HepG2 (cell line): ENCODE results near the gene MECR.

Source experiments
- ARID2 ChIP-seq: sonication (generic); formaldehyde crosslinking; IDR thresholded peaks from 2 replicates; pipeline ENCODE4 v1.8.1; 2022; ENCODE audit warnings: mild to moderate bottlenecking, missing genetic modification reagents, borderline replicate concordance
- CTCF ChIP-seq: sonication (generic); formaldehyde crosslinking; IDR thresholded peaks from 2 replicates; pipeline ENCODE4 v1.5.0; 2020; ENCODE audit warnings: mild to moderate bottlenecking, missing genetic modification reagents, moderate library complexity
- ERF ChIP-seq: IDR thresholded peaks from 2 replicates; pipeline ENCODE4 v1.6.1; 2018; ENCODE audit warnings: missing biosample characterization, missing genetic modification reagents
- KAT7 ChIP-seq: IDR thresholded peaks from 2 replicates; pipeline ENCODE4 v1.6.1; 2018; ENCODE audit warnings: borderline replicate concordance, missing compliant biosample characterization
- MAZ ChIP-seq, 2 experiments: sonication (generic) in 1 of 2; formaldehyde crosslinking in 1 of 2; IDR thresholded peaks; 2 replicates each; pipeline versions ENCODE4 v1.5.0 to v1.6.1; 2012 to 2020; ENCODE audit warnings: low read depth in 2 of 2, mild to moderate bottlenecking in 2 of 2, borderline replicate concordance in 1 of 2, improper control_type of control experiment in 1 of 2, low read length in 1 of 2, missing genetic modification reagents in 1 of 2, moderate library complexity in 1 of 2
- MLX ChIP-seq: IDR thresholded peaks from 2 replicates; pipeline ENCODE4 v1.6.1; 2016
- NR3C1 ChIP-seq: sonication (generic); formaldehyde crosslinking; IDR thresholded peaks from 2 replicates; pipeline ENCODE4 v1.4.0; 2020; ENCODE audit warnings: missing genetic modification reagents
- PBX3 ChIP-seq: sonication (generic); formaldehyde crosslinking; IDR thresholded peaks from 2 replicates; pipeline ENCODE4 v1.8.1; 2023; ENCODE audit warnings: missing genetic modification reagents, inconsistent platforms, borderline replicate concordance
- POLR2A ChIP-seq, 2 experiments: IDR thresholded peaks; 2 replicates each; pipeline ENCODE4 v1.6.1; 2011; ENCODE audit warnings: low read depth in 2 of 2, low read length in 2 of 2, mild to moderate bottlenecking in 1 of 2, moderate library complexity in 1 of 2; ENCODE audit not compliant: insufficient read depth in 1 of 2
- THAP9 ChIP-seq: sonication (generic); formaldehyde crosslinking; IDR thresholded peaks from 2 replicates; pipeline ENCODE4; 2020; ENCODE audit warnings: missing genetic modification reagents, mild to moderate bottlenecking, borderline replicate concordance
- ZNF362 ChIP-seq: sonication (generic); formaldehyde crosslinking; IDR thresholded peaks from 2 replicates; pipeline ENCODE4 v1.4.0; 2020; ENCODE audit warnings: missing genetic modification reagents, mild to moderate bottlenecking, borderline replicate concordance
- ZNF44 ChIP-seq: sonication (generic); formaldehyde crosslinking; IDR thresholded peaks from 2 replicates; pipeline ENCODE4 v1.5.1; 2020; ENCODE audit warnings: mild to moderate bottlenecking, missing genetic modification reagents
- ZNF773 ChIP-seq: sonication (generic); formaldehyde crosslinking; IDR thresholded peaks from 2 replicates; pipeline ENCODE4 v1.4.0; 2020; ENCODE audit warnings: missing genetic modification reagents, borderline replicate concordance

- TF ChIP-seq ARID2: no peak
- no peak for TF ChIP-seq POLR2A (IDR thresholded peaks at IDR 0.05; ENCODE audit: insufficient read depth in 1 of 2, low read depth in 2 of 2, low read length in 2 of 2)
- TF ChIP-seq KAT7: no peak
- no peak for TF ChIP-seq ERF
- TF ChIP-seq ZNF773 (CRISPR knock-in tag): no peak
- TF ChIP-seq PBX3 (CRISPR knock-in tag): no peak
- no peak for TF ChIP-seq CTCF (CRISPR knock-in tag)
- TF ChIP-seq NR3C1 (CRISPR knock-in tag): no peak
- TF ChIP-seq THAP9 (CRISPR knock-in tag): no peak
- TF ChIP-seq ZNF362 (CRISPR knock-in tag): no peak
- TF ChIP-seq MAZ (IDR thresholded peaks at IDR 0.05; ENCODE audit: borderline replicate concordance, low read depth, low read length): no peak
- TF ChIP-seq MAZ (CRISPR knock-in tag; IDR thresholded peaks at IDR 0.05; ENCODE audit: low read depth): no peak
- TF ChIP-seq ZNF44 (CRISPR knock-in tag): no peak
- TF ChIP-seq MLX: no peak
These were observed 78.5 kb downstream of the MECR start for GRCh38 chr1:29152046-29152805.
